Activated CD8-positive, alpha-beta memory T cell treated with anti-CD3 and anti-CD28 coated beads, Interleukin-2, amount 10 ng/mL, durations not matched to agents 7 days and 5 days (primary cell): Measurements from ENCODE around the gene ZNF621. TPM values are rescaled to one million over a fixed set of nuclear protein-coding genes. Genes with fewer than 3 reads are reported as not detected.
"Not testable (repeated sequence)": the region's sequence is repeated elsewhere in the genome, so short reads cannot be mapped to it uniquely, and the experiment has no call there.

Source experiments
- ATAC-seq: fragments of 150-1000 bp; cut with Tn5 transposase; one replicate; pipeline ENCODE4 v1.10.0; 2021; ENCODE audit warnings: moderate library complexity
- CTCF ChIA-PET: fragments of 350-600 bp; sonication (Branson Sonifier 250); formaldehyde crosslinking; loops from one replicate; lab custom pipeline; 2021; ENCODE audit warnings: antibody characterized with exemption; lab: Charles Lee
- DNase-seq: peaks from one replicate; pipeline ENCODE4 v3.0.0-alpha.2; 2020
- H3K27ac Mint-ChIP-seq: one replicate; pipeline ENCODE4 v1.8.0; 2021; ENCODE audit warnings: mild to moderate bottlenecking, mixed read lengths
- H3K27me3 Mint-ChIP-seq: one replicate; pipeline ENCODE4 v1.8.0; 2021; ENCODE audit warnings: mixed read lengths
- H3K36me3 Mint-ChIP-seq: one replicate; pipeline ENCODE4 v1.8.0; 2021; ENCODE audit warnings: mild to moderate bottlenecking, mixed read lengths
- H3K4me1 Mint-ChIP-seq: one replicate; pipeline ENCODE4 v1.8.0; 2021; ENCODE audit warnings: mixed read lengths
- H3K4me3 Mint-ChIP-seq: one replicate; pipeline ENCODE4 v1.8.0; 2021; ENCODE audit warnings: mild to moderate bottlenecking, moderate library complexity, mixed read lengths
- H3K9me3 Mint-ChIP-seq: one replicate; pipeline ENCODE4 v1.8.0; 2022; ENCODE audit warnings: low read depth, mixed read lengths
- total RNA-seq, 2 experiments: library from RNA; stranded (reverse); gene quantifications; one replicate each; pipeline ENCODE4 v1.2.3, GENCODE V29; 2021

The ZNF621 gene
- total RNA-seq, 2 experiments from 2014 or later: 23.1 to 25.3 TPM

DNA sequence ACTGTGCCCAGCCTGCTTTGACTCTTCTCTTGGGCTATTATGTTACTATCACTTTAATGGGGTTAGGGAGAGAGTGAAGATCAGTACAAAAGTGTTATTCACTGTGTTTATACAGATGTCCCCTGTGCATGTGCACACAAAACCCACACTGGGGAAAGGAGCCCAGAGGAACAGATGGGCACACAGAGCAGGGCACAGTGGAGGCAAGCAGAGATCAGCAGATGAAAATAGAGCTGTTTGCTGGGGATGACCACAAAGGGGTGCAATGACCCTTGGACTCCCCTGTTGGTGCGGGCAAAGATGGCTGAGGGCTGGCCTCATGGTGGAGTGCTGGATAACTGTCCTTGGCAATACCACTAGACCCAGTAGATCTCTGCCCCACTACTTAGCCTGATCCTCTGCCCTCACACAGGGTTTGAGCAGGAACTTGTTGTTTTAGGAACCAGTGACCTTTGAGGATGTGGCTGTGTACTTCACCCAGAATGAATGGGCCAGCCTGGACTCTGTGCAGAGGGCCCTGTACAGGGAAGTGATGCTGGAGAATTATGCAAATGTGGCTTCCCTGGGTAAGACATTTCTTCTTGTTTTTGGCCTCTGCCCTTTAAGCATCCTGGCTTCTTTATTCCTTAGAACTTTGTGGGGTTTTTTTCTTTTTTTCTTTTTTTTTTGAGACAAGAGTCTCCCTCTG is 13.6 kb upstream of the ZNF621 start:
- no peaks in the 10 kb centered on the region for H3K9me3 Mint-ChIP-seq
- no peak overlapping the region for H3K4me3 Mint-ChIP-seq
- H3K27me3 Mint-ChIP-seq: no peaks in the 10 kb centered on the region
- H3K36me3 Mint-ChIP-seq: peaks cover 48% of the 10 kb centered on the region
- no peak overlapping the region for H3K27ac Mint-ChIP-seq
- CTCF ChIA-PET: no interaction called here
- H3K4me1 Mint-ChIP-seq: peaks cover 17% of the 10 kb centered on the region
- ATAC-seq (no peak), DNase-seq (no peak)

DNA sequence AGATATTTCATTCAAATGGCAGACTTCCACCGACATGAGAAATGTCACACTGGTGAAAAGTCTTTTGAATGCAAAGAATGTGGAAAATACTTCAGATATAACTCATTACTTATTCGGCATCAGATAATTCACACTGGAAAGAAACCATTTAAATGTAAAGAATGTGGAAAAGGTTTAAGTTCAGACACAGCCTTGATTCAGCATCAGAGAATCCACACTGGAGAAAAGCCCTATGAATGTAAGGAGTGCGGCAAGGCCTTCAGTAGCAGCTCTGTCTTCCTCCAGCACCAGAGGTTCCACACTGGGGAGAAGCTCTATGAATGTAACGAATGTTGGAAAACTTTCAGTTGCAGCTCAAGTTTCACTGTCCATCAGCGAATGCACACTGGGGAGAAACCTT is 8.6 kb upstream of the ZNF621 start:
- CTCF ChIA-PET: no interaction called here
- Mint-ChIP-seq H3K27ac (no peak overlapping the region), H3K4me3 (no peak overlapping the region), H3K36me3 (peaks cover 27% of the 10 kb centered on the region), H3K27me3 (no peaks in the 10 kb centered on the region), H3K4me1 (no peaks in the 10 kb centered on the region), H3K9me3 (no peaks in the 10 kb centered on the region)
- no peak for ATAC-seq
- no peak for DNase-seq

DNA sequence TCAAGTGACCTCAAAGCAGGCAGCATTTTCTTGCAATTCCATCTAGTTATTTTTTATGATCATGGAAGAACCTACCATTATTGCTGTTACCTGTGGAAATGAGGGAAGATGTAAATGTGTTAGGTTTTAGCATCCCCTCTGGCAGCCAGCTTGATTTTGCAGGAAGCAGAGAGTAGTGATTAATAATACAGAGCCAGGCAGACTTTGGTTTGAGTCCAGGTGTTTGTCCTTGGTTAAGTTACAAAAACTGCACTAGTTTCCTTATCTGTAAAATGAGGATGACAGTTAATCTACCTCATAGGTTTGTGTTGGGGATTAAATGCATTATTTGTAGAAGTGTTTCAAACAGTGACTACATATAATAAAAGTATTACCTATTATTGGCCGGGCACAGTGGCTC is 6.7 kb upstream of the ZNF621 start:
- Mint-ChIP-seq H3K36me3 (peaks cover 22% of the 10 kb centered on the region), H3K9me3 (no peaks in the 10 kb centered on the region), H3K4me1 (no peaks in the 10 kb centered on the region), H3K4me3 (no peak overlapping the region), H3K27me3 (no peaks in the 10 kb centered on the region), H3K27ac (no peak overlapping the region)
- no peak for ATAC-seq
- DNase-seq: no peak
- CTCF ChIA-PET: no interaction called here

DNA sequence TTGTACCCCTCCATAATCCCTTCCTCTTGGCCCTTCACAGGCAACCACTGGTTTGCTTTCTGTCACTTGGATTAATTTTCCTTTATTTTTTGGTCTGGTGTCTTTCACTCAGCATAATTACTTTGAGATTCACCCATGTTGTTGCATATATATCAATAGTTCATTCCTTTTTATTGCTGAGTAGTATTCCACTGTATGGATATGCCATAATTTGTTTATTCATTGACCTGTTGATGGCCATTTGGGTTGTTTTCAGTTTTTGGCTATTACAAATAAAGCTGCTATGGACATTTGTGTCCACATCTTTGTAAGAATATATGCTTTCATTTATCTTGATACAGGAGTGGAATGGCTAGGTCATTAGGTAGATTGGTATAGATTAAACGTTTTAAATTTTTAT is 5.9 kb upstream of the ZNF621 start:
- no peak overlapping the region for H3K27ac Mint-ChIP-seq
- no peaks in the 10 kb centered on the region for H3K27me3 Mint-ChIP-seq
- H3K4me1 Mint-ChIP-seq: peaks cover 5% of the 10 kb centered on the region
- DNase-seq (no peak), ATAC-seq (no peak)
- CTCF ChIA-PET: interaction anchor here (0.8 kb wide), 2 partner anchors 23 to 51 kb away, joined by 3 to 5 read pairs; no protein-coding TSS in a partner anchor
- H3K4me3 Mint-ChIP-seq: no peak overlapping the region
- H3K9me3 Mint-ChIP-seq: no peaks in the 10 kb centered on the region
- peaks cover 22% of the 10 kb centered on the region for H3K36me3 Mint-ChIP-seq

DNA sequence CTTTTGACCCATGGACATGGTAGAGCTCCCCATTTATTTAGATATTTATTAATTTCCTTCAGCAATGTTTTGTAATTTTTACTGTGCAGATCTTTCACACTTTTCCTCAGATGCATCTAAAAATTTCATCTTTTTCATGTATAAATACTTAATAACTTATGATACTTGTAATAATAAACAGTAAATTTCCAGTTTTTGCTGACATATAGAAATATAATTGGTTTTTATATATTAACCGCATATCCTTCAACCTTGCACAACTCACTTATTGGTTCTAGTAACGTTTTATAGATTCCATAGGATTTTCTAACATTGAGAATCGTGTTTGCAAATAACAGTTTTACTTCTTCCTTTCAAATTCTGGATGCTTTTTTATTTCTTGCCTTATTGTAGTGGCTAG is 3.5 kb upstream of the ZNF621 start:
- DNase-seq (no peak), ATAC-seq (no peak)
- no peak overlapping the region for H3K27ac Mint-ChIP-seq
- H3K9me3 Mint-ChIP-seq: no peaks in the 10 kb centered on the region
- H3K36me3 Mint-ChIP-seq: peaks cover 9% of the 10 kb centered on the region
- H3K27me3 Mint-ChIP-seq: no peaks in the 10 kb centered on the region
- no peak overlapping the region for H3K4me3 Mint-ChIP-seq
- CTCF ChIA-PET: no interaction called here
- H3K4me1 Mint-ChIP-seq: peaks cover 20% of the 10 kb centered on the region

DNA sequence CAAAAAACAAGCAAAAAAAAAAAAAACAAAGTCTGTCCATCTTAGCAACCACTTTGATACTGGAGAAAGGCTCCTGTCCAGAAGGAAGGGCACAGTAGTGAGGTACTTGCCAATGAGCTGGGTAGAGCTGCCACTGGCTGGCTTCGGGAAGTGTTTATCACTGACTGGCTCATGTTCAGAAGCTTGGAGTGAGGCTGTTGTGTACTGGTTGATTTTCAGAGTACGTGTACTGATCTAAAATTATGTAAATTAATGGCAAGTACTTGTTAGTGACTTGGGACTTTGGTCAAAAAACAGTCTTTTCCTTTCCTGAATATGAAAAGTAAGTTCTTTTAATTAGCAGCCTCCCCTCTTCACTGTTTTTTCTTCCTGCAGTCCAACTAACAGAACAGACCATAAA is 979 bp upstream of the ZNF621 start:
- H3K27ac Mint-ChIP-seq: peak overlapping the region; percentile 82
- ATAC-seq (no peak), DNase-seq (no peak)
- H3K36me3 Mint-ChIP-seq: peaks cover 23% of the 10 kb centered on the region
- no peaks in the 10 kb centered on the region for H3K27me3 Mint-ChIP-seq
- CTCF ChIA-PET: interaction anchor here (0.7 to 1.0 kb wide), 2 partner anchors 18 to 44 kb away, joined by 3 to 4 read pairs; partner anchors contain the start of gene ZNF620
- H3K4me3 Mint-ChIP-seq: peak overlapping the region; percentile 94
- H3K9me3 Mint-ChIP-seq: no peaks in the 10 kb centered on the region
- H3K4me1 Mint-ChIP-seq: peaks cover 30% of the 10 kb centered on the region

DNA sequence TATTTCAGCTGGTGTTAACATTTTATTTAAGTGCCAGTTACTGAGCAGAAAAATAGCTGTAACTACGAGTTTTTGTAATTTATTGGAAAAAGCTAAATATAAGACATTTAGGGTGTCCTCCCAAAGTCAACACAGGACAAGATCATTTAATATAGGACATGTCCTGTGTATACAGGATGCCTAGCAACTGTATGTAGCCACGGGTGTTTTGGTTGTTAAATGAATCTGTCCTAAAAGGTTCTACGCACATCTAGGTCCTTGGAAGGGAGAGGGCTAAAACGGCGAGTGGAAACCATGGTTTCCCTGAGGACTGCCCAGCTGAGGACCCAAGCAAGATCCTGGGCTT is 565 bp upstream of the ZNF621 start:
- DNase-seq (no peak), ATAC-seq (peak; percentile 18)
- peaks cover 30% of the 10 kb centered on the region for H3K4me1 Mint-ChIP-seq
- no peaks in the 10 kb centered on the region for H3K9me3 Mint-ChIP-seq
- CTCF ChIA-PET: interaction anchor here (0.7 to 1.0 kb wide), 2 partner anchors 18 to 45 kb away, joined by 3 to 4 read pairs; partner anchors contain the start of gene ZNF620
- H3K36me3 Mint-ChIP-seq: peaks cover 28% of the 10 kb centered on the region
- H3K27me3 Mint-ChIP-seq: no peaks in the 10 kb centered on the region
- H3K27ac Mint-ChIP-seq: peak overlapping the region; percentile 82
- peak overlapping the region; percentile 94 for H3K4me3 Mint-ChIP-seq

DNA sequence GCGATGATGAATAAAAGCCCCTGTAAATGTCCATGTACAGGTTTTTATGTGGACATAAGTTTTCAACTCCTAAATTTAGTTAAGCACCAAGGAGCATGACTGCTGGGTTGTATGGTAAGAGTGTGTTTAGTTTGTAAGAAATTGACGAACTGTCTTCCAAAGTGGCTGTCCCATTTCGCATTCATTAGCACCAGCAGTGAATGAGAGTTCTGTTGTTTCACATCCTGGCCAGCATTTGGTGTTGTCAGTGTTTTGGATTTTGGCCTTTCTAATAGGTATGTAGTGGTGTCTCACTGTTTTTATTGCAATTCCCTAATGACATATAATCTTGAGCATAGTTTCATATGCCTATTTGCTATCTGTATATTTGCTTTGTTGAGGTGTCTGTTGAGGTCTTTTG is 3.7 kb downstream of the ZNF621 start:
- Mint-ChIP-seq H3K4me1 (peaks cover 28% of the 10 kb centered on the region), H3K27me3 (no peaks in the 10 kb centered on the region), H3K36me3 (peaks cover 68% of the 10 kb centered on the region), H3K27ac (no peak overlapping the region), H3K4me3 (no peak overlapping the region), H3K9me3 (peaks cover 10% of the 10 kb centered on the region)
- DNase-seq: no peak
- CTCF ChIA-PET: no interaction called here
- no peak for ATAC-seq

DNA sequence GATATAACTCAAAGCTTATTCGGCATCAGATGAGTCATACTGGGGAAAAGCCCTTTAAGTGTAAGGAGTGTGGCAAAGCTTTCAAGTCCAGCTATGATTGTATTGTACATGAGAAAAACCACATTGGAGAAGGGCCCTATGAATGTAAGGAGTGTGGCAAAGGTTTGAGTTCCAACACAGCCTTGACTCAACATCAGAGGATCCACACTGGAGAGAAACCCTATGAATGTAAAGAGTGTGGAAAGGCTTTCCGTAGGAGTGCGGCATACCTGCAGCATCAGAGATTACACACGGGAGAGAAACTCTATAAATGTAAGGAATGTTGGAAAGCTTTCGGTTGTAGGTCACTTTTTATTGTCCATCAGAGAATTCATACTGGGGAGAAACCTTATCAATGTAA is 7.5 kb downstream of the ZNF621 start:
- Mint-ChIP-seq H3K4me1 (peaks cover 7% of the 10 kb centered on the region), H3K9me3 (peaks cover 15% of the 10 kb centered on the region), H3K27ac (no peak overlapping the region), H3K27me3 (no peaks in the 10 kb centered on the region), H3K4me3 (no peak overlapping the region), H3K36me3 (peaks cover 85% of the 10 kb centered on the region)
- CTCF ChIA-PET: no interaction called here
- ATAC-seq: no peak
- no peak for DNase-seq

DNA sequence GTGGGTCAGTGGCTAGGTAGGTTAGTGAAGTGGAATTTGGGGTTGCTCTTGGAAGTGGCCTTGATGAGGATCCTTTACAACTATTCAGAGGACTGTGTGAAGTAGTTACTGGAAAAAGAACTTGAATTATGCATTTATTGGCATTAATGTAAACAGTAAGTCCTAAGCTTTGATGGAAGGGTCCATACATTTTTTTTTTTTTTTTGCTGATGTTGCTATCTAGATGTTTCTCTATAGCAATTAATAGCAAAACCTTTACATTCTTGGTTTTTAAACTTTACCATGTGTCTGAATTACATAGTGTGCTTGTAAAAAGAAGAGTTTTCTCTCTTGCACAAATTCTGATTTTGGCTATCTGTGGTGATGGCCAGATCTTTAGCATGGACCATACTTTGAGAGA is 9.5 kb downstream of the ZNF621 start:
- H3K27me3 Mint-ChIP-seq: no peaks in the 10 kb centered on the region
- H3K9me3 Mint-ChIP-seq: peaks cover 20% of the 10 kb centered on the region
- peaks cover 84% of the 10 kb centered on the region for H3K36me3 Mint-ChIP-seq
- H3K4me3 Mint-ChIP-seq: no peak overlapping the region
- no peaks in the 10 kb centered on the region for H3K4me1 Mint-ChIP-seq
- ATAC-seq (no peak), DNase-seq (no peak)
- H3K27ac Mint-ChIP-seq: no peak overlapping the region
- CTCF ChIA-PET: no interaction called here

DNA sequence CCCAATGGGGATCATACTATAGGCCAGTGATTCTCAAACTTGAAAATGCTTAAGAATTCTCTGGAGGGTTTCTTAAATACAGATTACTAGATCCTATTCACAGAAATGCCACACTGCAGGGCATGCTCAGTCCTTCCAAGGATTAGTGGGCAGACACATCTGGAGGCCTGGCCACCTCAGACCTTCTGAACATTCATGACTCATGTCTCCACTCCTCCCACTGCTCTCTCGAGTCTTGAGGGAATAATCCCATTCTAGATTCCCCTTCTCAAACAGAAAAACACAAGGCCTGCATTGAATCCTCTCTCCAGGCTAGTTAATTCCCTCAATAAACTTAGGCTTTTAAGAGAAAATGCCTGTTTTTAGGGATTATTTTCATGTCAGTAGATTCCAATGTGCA is 22.1 kb downstream of the ZNF621 start:
- H3K27me3 Mint-ChIP-seq: no peaks in the 10 kb centered on the region
- peaks cover 4% of the 10 kb centered on the region for H3K9me3 Mint-ChIP-seq
- DNase-seq (no peak), ATAC-seq (no peak)
- H3K27ac Mint-ChIP-seq: no peak overlapping the region
- H3K36me3 Mint-ChIP-seq: peaks cover 6% of the 10 kb centered on the region
- H3K4me1 Mint-ChIP-seq: no peaks in the 10 kb centered on the region
- no peak overlapping the region for H3K4me3 Mint-ChIP-seq
- CTCF ChIA-PET: no interaction called here

DNA sequence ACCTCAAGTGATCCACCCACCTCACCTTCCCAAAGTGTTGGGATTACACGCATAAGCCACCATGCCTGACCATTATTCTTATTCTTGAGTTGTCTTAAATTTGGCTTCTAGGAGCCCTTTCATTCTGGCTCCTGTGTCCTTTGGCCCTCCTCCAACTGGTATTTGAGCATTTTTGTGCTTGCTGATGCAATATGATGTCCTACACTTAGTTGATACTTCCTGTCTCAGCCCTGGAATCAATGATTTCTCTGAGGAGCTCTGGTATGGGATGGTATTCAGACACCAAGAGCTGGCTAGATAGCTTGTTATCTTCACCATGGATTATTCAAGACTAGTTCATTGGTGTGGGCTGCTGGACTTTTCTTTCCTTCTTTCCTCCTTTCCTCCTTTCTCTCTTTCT is 25.4 kb downstream of the ZNF621 start:
- no peak for ATAC-seq
- Mint-ChIP-seq H3K36me3 (peaks cover 7% of the 10 kb centered on the region), H3K4me1 (no peaks in the 10 kb centered on the region), H3K9me3 (peaks cover 4% of the 10 kb centered on the region), H3K4me3 (no peak overlapping the region), H3K27me3 (peaks cover 3% of the 10 kb centered on the region), H3K27ac (no peak overlapping the region)
- DNase-seq: no peak
- CTCF ChIA-PET: no interaction called here

DNA sequence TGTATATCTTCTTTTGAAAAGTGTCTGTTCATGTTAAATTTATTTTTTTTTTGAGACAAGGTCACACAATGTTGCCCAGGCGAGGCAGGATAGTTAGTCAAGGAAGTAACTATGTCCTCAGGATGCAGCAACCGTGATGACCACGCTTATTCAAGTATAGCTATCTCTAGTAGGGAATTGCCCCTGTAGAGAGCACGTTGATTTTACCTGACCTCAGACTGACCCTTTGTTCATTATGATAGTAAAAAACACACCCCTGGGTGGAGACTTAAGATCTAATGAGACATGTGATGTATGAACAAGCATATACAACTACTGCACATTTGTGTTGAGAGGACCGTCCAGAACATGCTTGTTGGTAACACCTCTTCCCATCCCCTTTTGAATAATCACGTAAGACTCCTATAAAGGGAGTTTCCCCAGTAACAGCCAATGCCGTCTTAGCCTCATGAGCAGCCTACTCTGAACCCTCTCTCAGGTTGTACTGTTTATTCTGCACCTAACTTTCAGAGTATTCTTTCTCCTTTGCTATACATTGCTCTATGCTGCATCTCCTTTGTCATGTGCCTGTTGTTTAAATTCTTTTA is 32.9 kb downstream of the ZNF621 start:
- H3K36me3 Mint-ChIP-seq: no peaks in the 10 kb centered on the region
- H3K27me3 Mint-ChIP-seq: peaks cover 3% of the 10 kb centered on the region
- CTCF ChIA-PET: no interaction called here
- no peaks in the 10 kb centered on the region for H3K9me3 Mint-ChIP-seq
- H3K4me3 Mint-ChIP-seq: no peak overlapping the region
- DNase-seq (no peak), ATAC-seq (no peak)
- H3K27ac Mint-ChIP-seq: no peak overlapping the region
- H3K4me1 Mint-ChIP-seq: no peaks in the 10 kb centered on the region

DNA sequence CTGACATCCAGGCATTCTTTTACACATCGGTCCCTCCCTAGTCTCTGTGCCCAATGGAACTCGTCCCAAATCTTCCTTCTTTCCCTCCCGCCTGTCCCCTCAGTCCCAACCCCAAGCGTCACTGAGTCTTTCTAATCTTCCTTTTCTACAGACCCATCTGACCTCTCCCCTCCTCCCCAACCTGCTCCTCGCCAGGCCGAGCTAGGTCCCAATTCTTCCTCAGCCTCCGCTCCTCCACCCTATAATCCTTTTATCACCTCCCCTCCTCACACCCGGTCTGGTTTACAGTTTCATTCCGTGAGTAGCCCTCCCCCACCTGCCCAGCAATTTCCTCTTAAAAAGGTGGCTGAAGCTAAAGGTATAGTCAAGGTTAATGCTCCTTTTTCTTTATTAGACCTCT is 37.7 kb downstream of the ZNF621 start:
- H3K9me3 Mint-ChIP-seq, DNase-seq, H3K27ac Mint-ChIP-seq, H3K4me1 Mint-ChIP-seq, H3K4me3 Mint-ChIP-seq, CTCF ChIA-PET, H3K36me3 Mint-ChIP-seq, ATAC-seq, H3K27me3 Mint-ChIP-seq: not testable (repeated sequence)
